Measurements from ENCODE around the gene CRISPLD2. TPM values are rescaled to one million over a fixed set of nuclear protein-coding genes. Genes with fewer than 3 reads are reported as not detected.

Gene CRISPLD2, protein sequence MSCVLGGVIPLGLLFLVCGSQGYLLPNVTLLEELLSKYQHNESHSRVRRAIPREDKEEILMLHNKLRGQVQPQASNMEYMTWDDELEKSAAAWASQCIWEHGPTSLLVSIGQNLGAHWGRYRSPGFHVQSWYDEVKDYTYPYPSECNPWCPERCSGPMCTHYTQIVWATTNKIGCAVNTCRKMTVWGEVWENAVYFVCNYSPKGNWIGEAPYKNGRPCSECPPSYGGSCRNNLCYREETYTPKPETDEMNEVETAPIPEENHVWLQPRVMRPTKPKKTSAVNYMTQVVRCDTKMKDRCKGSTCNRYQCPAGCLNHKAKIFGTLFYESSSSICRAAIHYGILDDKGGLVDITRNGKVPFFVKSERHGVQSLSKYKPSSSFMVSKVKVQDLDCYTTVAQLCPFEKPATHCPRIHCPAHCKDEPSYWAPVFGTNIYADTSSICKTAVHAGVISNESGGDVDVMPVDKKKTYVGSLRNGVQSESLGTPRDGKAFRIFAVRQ
- polyA plus RNA-seq (2013, experiment 1 of 4) = 0.39 TPM
- 0.27 TPM for polyA plus RNA-seq (2013, experiment 2 of 4)
- 0.64 TPM for polyA plus RNA-seq (2013, experiment 3 of 4)
- polyA plus RNA-seq (2013, experiment 4 of 4) = 0.53 TPM

GRCh38 chr16:84819644-84820304, at the start of gene CRISPLD2:
Gene CRISPLD2 (plus strand): TSS chr16:84819985. CDS start chr16:84838496, 18,511 bp downstream.
- peak within 1 kb of the TSS; percentile 33 for H3K4me3 ChIP-seq (ENCODE audit: insufficient read depth, low read depth, low read length)
- no peaks in the 10 kb centered on the region for H3K36me3 ChIP-seq (ENCODE audit: control insufficient read depth, insufficient read depth, low read length)
- H3K9me3 ChIP-seq (ENCODE audit: control insufficient read depth, low read length) = no peaks in the 10 kb centered on the region
- WGBS, 2 experiments = 4% methylated on average over 53 of the region's 53 CpGs
- no peak within 1 kb of the TSS for H3K27ac ChIP-seq (ENCODE audit: insufficient read depth, low read depth, low read length, poor library complexity, severe bottlenecking)
- peaks cover 49% of the 10 kb centered on the region for H3K27me3 ChIP-seq (ENCODE audit: control insufficient read depth, insufficient read depth, low read length, poor library complexity, severe bottlenecking)
- no peaks in the 10 kb centered on the region for H3K4me1 ChIP-seq (ENCODE audit: control insufficient read depth, insufficient read depth, low read length)

DNA sequence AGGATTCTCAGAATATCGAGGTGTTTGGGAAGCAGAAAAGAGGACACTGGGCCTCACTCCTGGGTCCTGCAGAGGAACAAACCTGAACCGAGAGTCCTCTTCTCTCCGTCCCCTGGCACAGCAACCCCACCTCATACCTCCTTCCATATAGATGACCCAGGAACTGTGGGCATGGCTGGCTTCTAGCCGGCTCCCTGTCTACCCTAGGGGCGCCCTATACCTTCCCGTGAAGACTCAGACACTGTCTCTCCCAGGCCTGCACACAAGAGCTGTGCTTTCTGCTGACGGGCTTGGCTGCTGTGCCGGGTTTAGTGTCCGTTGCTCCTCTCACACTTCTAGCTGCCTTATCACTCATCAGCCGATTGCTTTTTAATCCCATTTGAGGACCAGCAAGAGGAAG, 46.5 kb upstream of the CRISPLD2 start:
- H3K27ac ChIP-seq (ENCODE audit: insufficient read depth, low read depth, low read length, poor library complexity, severe bottlenecking) = no peak overlapping the region
- H3K4me1 ChIP-seq (ENCODE audit: control insufficient read depth, insufficient read depth, low read length) = no peaks in the 10 kb centered on the region
- WGBS, 2 experiments = 92 to 93% methylated on average over 10 of the region's 10 CpGs
- no peaks in the 10 kb centered on the region for H3K9me3 ChIP-seq (ENCODE audit: control insufficient read depth, low read length)
- H3K27me3 ChIP-seq (ENCODE audit: control insufficient read depth, insufficient read depth, low read length, poor library complexity, severe bottlenecking) = no peaks in the 10 kb centered on the region
- H3K36me3 ChIP-seq (ENCODE audit: control insufficient read depth, insufficient read depth, low read length) = peaks cover 44% of the 10 kb centered on the region
- H3K4me3 ChIP-seq (ENCODE audit: insufficient read depth, low read depth, low read length) = no peak overlapping the region

GRCh38 chr16:84774810-84775209, 45.0 kb upstream of the CRISPLD2 start:
- Histone ChIP-seq H3K27me3 (ENCODE audit: control insufficient read depth, insufficient read depth, low read length, poor library complexity, severe bottlenecking) (no peaks in the 10 kb centered on the region), H3K4me3 (ENCODE audit: insufficient read depth, low read depth, low read length) (no peak overlapping the region), H3K36me3 (ENCODE audit: control insufficient read depth, insufficient read depth, low read length) (peaks cover 40% of the 10 kb centered on the region), H3K4me1 (ENCODE audit: control insufficient read depth, insufficient read depth, low read length) (no peaks in the 10 kb centered on the region), H3K27ac (ENCODE audit: insufficient read depth, low read depth, low read length, poor library complexity, severe bottlenecking) (no peak overlapping the region), H3K9me3 (ENCODE audit: control insufficient read depth, low read length) (no peaks in the 10 kb centered on the region)
- 95 to 99% methylated on average over 4 of the region's 4 CpGs for WGBS, 2 experiments

DNA sequence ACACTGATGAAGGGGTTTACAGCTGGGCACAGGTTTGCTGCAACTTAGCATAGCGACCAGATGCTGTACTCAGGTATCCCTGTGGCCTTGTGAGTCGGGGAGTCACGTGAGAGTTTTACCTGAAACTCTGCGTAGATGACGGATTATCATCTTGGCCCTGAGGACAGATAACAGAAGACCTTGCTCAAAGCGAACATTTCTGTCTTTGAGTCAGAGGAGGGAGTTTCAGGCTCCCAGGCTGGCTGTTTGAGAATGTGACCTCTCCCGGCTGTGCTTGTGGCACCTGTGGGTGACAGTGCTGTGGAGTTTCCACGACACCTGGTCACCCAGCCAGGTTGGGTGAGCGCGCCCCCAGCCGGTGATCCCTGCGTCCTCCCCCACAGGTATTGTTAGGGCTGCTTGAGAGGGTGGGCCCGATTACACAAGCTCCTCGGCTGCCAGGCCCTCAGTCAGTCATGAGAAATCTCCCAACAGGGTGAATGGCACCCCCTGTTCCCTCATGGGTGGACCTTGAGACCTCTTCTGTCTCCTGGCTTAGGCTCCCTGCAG, 44.4 kb upstream of the CRISPLD2 start:
- no peak overlapping the region for H3K4me3 ChIP-seq (ENCODE audit: insufficient read depth, low read depth, low read length)
- no peaks in the 10 kb centered on the region for H3K4me1 ChIP-seq (ENCODE audit: control insufficient read depth, insufficient read depth, low read length)
- H3K9me3 ChIP-seq (ENCODE audit: control insufficient read depth, low read length) = no peaks in the 10 kb centered on the region
- H3K36me3 ChIP-seq (ENCODE audit: control insufficient read depth, insufficient read depth, low read length) = peaks cover 40% of the 10 kb centered on the region
- no peak overlapping the region for H3K27ac ChIP-seq (ENCODE audit: insufficient read depth, low read depth, low read length, poor library complexity, severe bottlenecking)
- no peaks in the 10 kb centered on the region for H3K27me3 ChIP-seq (ENCODE audit: control insufficient read depth, insufficient read depth, low read length, poor library complexity, severe bottlenecking)
- WGBS, 2 experiments = 94 to 95% methylated on average over 14 of the region's 14 CpGs

DNA sequence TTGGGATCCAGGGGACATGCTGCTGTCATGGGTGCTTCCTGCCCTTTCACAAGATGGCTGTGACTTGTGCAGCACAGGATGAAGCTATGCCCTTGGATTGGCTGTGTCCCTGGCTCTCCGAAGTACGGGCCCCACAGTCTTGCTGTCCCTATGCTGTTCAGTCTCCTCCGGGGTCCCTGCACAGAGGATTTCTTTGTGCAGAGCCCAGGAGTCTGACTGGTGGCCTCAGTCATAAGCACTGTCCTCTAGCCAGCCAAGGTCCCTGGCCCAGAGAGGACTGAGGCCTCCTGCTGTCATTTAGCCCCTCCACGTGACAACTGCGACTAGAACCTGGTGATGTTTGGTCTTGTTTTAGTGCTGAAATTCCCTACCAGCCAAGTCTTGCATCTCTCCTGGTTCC, 42.4 kb upstream of the CRISPLD2 start:
- peaks cover 40% of the 10 kb centered on the region for H3K36me3 ChIP-seq (ENCODE audit: control insufficient read depth, insufficient read depth, low read length)

DNA sequence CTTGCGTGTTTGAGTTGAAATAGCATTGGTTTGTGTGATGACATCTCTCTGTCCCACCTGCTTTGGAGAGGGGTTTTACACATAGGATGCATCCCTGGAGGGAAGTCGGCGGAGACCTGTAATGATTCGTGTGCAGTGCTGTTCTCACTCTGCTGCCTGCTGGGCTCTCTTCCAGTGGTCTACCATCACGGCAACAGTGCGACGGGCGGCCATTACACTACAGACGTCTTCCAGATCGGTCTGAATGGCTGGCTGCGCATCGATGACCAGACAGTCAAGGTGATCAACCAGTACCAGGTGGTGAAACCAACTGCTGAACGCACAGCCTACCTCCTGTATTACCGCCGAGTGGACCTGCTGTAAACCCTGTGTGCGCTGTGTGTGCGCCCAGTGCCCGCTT, 41.1 kb upstream of the CRISPLD2 start:
- no peak overlapping the region for H3K4me3 ChIP-seq (ENCODE audit: insufficient read depth, low read depth, low read length)
- WGBS, 2 experiments = 97% methylated on average over 18 of the region's 18 CpGs
- H3K27ac ChIP-seq (ENCODE audit: insufficient read depth, low read depth, low read length, poor library complexity, severe bottlenecking) = no peak overlapping the region
- H3K36me3 ChIP-seq (ENCODE audit: control insufficient read depth, insufficient read depth, low read length) = peaks cover 34% of the 10 kb centered on the region
- no peaks in the 10 kb centered on the region for H3K9me3 ChIP-seq (ENCODE audit: control insufficient read depth, low read length)
- no peaks in the 10 kb centered on the region for H3K27me3 ChIP-seq (ENCODE audit: control insufficient read depth, insufficient read depth, low read length, poor library complexity, severe bottlenecking)
- H3K4me1 ChIP-seq (ENCODE audit: control insufficient read depth, insufficient read depth, low read length) = no peaks in the 10 kb centered on the region

More for the DNA sequence above, 42.4 kb upstream of the CRISPLD2 start:
- no peaks in the 10 kb centered on the region for H3K9me3 ChIP-seq (ENCODE audit: control insufficient read depth, low read length)
- H3K27me3 ChIP-seq (ENCODE audit: control insufficient read depth, insufficient read depth, low read length, poor library complexity, severe bottlenecking) = no peaks in the 10 kb centered on the region
- 93 to 94% methylated on average over 5 of the region's 5 CpGs for WGBS, 2 experiments
- no peaks in the 10 kb centered on the region for H3K4me1 ChIP-seq (ENCODE audit: control insufficient read depth, insufficient read depth, low read length)
- no peak overlapping the region for H3K4me3 ChIP-seq (ENCODE audit: insufficient read depth, low read depth, low read length)
- H3K27ac ChIP-seq (ENCODE audit: insufficient read depth, low read depth, low read length, poor library complexity, severe bottlenecking) = no peak overlapping the region

GRCh38 chr16:84780063-84780462, 39.7 kb upstream of the CRISPLD2 start:
- 96 to 97% methylated on average over 9 to 11 of the region's 11 CpGs for WGBS, 2 experiments
- Histone ChIP-seq H3K9me3 (ENCODE audit: control insufficient read depth, low read length) (no peaks in the 10 kb centered on the region), H3K4me3 (ENCODE audit: insufficient read depth, low read depth, low read length) (no peak overlapping the region), H3K27me3 (ENCODE audit: control insufficient read depth, insufficient read depth, low read length, poor library complexity, severe bottlenecking) (no peaks in the 10 kb centered on the region), H3K4me1 (ENCODE audit: control insufficient read depth, insufficient read depth, low read length) (no peaks in the 10 kb centered on the region), H3K36me3 (ENCODE audit: control insufficient read depth, insufficient read depth, low read length) (peaks cover 30% of the 10 kb centered on the region), H3K27ac (ENCODE audit: insufficient read depth, low read depth, low read length, poor library complexity, severe bottlenecking) (no peak overlapping the region)

- peaks cover 23% of the 10 kb centered on the region for H3K36me3 ChIP-seq (ENCODE audit: control insufficient read depth, insufficient read depth, low read length)
- H3K27ac ChIP-seq (ENCODE audit: insufficient read depth, low read depth, low read length, poor library complexity, severe bottlenecking) = no peak overlapping the region
- H3K4me3 ChIP-seq (ENCODE audit: insufficient read depth, low read depth, low read length) = no peak overlapping the region
- no peaks in the 10 kb centered on the region for H3K27me3 ChIP-seq (ENCODE audit: control insufficient read depth, insufficient read depth, low read length, poor library complexity, severe bottlenecking)
- H3K9me3 ChIP-seq (ENCODE audit: control insufficient read depth, low read length) = no peaks in the 10 kb centered on the region
- WGBS, 2 experiments = 94 to 95% methylated on average over 12 of the region's 12 CpGs
- no peaks in the 10 kb centered on the region for H3K4me1 ChIP-seq (ENCODE audit: control insufficient read depth, insufficient read depth, low read length)
Observed at GRCh38 chr16:84780544-84781376, 39.0 kb upstream of the CRISPLD2 start.

- Histone ChIP-seq H3K36me3 (ENCODE audit: control insufficient read depth, insufficient read depth, low read length) (peaks cover 15% of the 10 kb centered on the region), H3K4me1 (ENCODE audit: control insufficient read depth, insufficient read depth, low read length) (no peaks in the 10 kb centered on the region), H3K27ac (ENCODE audit: insufficient read depth, low read depth, low read length, poor library complexity, severe bottlenecking) (no peak overlapping the region), H3K9me3 (ENCODE audit: control insufficient read depth, low read length) (no peaks in the 10 kb centered on the region), H3K4me3 (ENCODE audit: insufficient read depth, low read depth, low read length) (no peak overlapping the region), H3K27me3 (ENCODE audit: control insufficient read depth, insufficient read depth, low read length, poor library complexity, severe bottlenecking) (no peaks in the 10 kb centered on the region)
- WGBS, 2 experiments = 97 to 98% methylated on average over 2 of the region's 2 CpGs
Observed at GRCh38 chr16:84782846-84783245, 36.9 kb upstream of the CRISPLD2 start.
